Endothelial cell of umbilical vein (primary cell): ENCODE measurements around the gene TFAP2D.

ENCODE experiments used
- CTCF ChIP-seq, 2 donors: IDR thresholded peaks; 1 replicate in 1 of 2; 2 replicates in 1 of 2; pipeline ENCODE4 v1.5.1; 2011; ENCODE audit warnings: low read length in 2 of 2, mild to moderate bottlenecking in 2 of 2, moderate library complexity in 2 of 2, control low read depth in 1 of 2, inconsistent platforms in 1 of 2, low read depth in 1 of 2; ENCODE audit not compliant: insufficient read depth in 1 of 2; ENCODE audit errors: extremely low read depth in 1 of 2
- EZH2 ChIP-seq: IDR thresholded peaks from 2 replicates; pipeline ENCODE4 v1.6.1; 2012; ENCODE audit warnings: borderline replicate concordance, low read depth, mild to moderate bottlenecking, moderate library complexity, low read length, inconsistent platforms; ENCODE audit not compliant: severe bottlenecking
- MAX ChIP-seq: IDR thresholded peaks from 2 replicates; pipeline ENCODE4 v1.6.1; 2011; ENCODE audit not compliant: insufficient read depth, insufficient read length
- POLR2A ChIP-seq: IDR thresholded peaks from 2 replicates; pipeline ENCODE4 v1.6.1; 2012; ENCODE audit warnings: low read depth, mild to moderate bottlenecking, control low read depth, low read length
- POLR2AphosphoS5 ChIP-seq: IDR thresholded peaks from 2 replicates; pipeline ENCODE4 v1.6.1; 2012; ENCODE audit warnings: low read depth, mild to moderate bottlenecking, control low read depth, low read length, moderate library complexity; ENCODE audit not compliant: insufficient read depth

DNA sequence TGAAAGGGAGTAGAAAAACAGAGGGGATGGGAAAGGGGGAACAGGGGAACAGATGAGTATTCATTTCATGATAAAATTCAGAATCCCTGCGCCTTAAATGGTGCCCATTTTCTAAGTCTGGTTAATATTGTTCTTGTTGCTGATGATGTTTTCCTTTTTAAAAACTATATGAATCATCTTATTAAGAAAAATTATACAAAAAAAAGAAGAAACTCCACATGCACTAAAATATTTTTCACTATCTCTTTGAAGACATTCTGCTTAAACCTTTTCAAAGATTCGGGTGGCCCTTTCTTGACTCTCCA lies 104.3 kb downstream of the TFAP2D start:
- no peak for TF ChIP-seq CTCF (IDR thresholded peaks at IDR 0.05; ENCODE audit: extremely low read depth in 1 of 2, insufficient read depth in 1 of 2, low read depth in 1 of 2, low read length in 2 of 2)
- TF ChIP-seq POLR2AphosphoS5: no peak
- no peak for TF ChIP-seq EZH2
- no peak for TF ChIP-seq POLR2A
- TF ChIP-seq MAX: no peak
